ENCODE data around the gene PHACTR4.

Gene PHACTR4

GRCh38 chr1:28548318-28548717 is 178.8 kb downstream of the PHACTR4 start:
- Mint-ChIP-seq H3K27me3 (peaks cover 4% of the 10 kb centered on the region), H3K9me3 (no peaks in the 10 kb centered on the region), H3K4me3 (no peak overlapping the region), H3K27ac (no peak overlapping the region), H3K4me1 (peaks cover 12% of the 10 kb centered on the region), H3K36me3 (no peaks in the 10 kb centered on the region)
- no peak for DNase-seq
- CTCF ChIA-PET, result no interaction called here
